Omental fat pad (tissue), 4 donors: ENCODE data around the gene ADRA2B. TPM values are rescaled to one million over a fixed set of nuclear protein-coding genes. Genes with fewer than 3 reads are reported as not detected.

Experiments used
- ATAC-seq: fragments of 150-250 bp; one replicate; pipeline ENCODE4 v1.9.1; 2016; ENCODE audit warnings: mild to moderate bottlenecking, moderate library complexity; ENCODE audit not compliant: low FRiP score
- DNase-seq: peaks from one replicate; pipeline ENCODE4 v3.0.0-alpha.2; 2019; ENCODE audit warnings: low spot score
- total RNA-seq, 4 donors: library from RNA; depleted of rRNA; stranded (reverse); fragments of >200 nt; gene quantifications; one replicate each; pipeline ENCODE4 v1.1.0, GENCODE V29; 2016
- TF ChIP-seq, protein P1 (sequence below), 3 donors: fragments of 450-650 bp; IDR thresholded peaks; one replicate each; pipeline ENCODE4 v1.5.1; 2016 to 2017; ENCODE audit warnings: antibody characterized with exemption in 3 of 3, mild to moderate bottlenecking in 3 of 3, moderate library complexity in 2 of 3

Gene ADRA2B
- total RNA-seq, 4 donors from 2014 or later, result 0.63 to 9.8 (median 2.6) TPM

DNA sequence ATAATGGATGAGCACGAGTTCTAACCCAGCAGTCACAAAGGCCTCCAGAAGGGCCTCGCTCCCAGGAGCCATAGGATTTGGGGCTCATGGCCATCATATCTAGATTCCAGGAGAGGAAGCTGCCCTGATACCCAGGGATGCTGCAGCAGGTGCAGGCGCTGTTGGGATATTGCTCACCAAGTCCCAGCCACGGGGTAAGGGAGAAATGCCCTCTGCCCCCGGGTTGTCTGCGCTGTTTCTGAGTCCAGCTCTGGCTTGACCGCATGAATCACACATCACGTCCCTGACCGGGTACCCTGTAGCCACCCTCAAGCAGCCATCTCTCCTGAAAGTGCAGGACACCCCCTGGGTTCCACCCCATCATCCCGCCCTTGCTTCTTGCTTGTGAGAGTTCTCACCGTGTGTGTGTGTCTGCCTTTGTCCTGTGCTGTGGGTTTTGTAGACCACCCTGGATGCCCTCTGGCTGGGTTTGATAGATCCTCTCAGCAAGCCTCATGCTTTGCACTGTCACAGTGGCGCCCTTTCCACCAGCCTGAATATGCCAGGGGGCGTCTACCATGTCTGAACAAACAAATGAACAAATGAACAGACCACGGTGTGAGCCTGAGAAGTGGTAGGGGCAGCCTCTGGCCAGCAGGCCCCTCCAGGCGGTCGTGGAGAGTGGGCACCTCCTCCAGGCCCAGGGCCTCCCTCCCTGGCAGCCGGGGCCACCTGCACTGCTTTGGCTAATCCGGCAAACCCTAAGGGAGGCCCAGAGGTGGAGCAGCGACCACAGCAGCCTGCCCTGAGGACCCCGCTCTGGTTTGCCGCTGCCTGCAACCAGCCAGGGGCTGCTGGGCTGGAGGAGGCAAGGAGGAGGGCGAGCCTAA is 32.1 kb downstream of the ADRA2B start:
- ATAC-seq, result no peak
- TF ChIP-seq, protein P1, sequence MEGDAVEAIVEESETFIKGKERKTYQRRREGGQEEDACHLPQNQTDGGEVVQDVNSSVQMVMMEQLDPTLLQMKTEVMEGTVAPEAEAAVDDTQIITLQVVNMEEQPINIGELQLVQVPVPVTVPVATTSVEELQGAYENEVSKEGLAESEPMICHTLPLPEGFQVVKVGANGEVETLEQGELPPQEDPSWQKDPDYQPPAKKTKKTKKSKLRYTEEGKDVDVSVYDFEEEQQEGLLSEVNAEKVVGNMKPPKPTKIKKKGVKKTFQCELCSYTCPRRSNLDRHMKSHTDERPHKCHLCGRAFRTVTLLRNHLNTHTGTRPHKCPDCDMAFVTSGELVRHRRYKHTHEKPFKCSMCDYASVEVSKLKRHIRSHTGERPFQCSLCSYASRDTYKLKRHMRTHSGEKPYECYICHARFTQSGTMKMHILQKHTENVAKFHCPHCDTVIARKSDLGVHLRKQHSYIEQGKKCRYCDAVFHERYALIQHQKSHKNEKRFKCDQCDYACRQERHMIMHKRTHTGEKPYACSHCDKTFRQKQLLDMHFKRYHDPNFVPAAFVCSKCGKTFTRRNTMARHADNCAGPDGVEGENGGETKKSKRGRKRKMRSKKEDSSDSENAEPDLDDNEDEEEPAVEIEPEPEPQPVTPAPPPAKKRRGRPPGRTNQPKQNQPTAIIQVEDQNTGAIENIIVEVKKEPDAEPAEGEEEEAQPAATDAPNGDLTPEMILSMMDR (IDR thresholded peaks at IDR 0.05), result no peak
- DNase-seq, result no peak

DNA sequence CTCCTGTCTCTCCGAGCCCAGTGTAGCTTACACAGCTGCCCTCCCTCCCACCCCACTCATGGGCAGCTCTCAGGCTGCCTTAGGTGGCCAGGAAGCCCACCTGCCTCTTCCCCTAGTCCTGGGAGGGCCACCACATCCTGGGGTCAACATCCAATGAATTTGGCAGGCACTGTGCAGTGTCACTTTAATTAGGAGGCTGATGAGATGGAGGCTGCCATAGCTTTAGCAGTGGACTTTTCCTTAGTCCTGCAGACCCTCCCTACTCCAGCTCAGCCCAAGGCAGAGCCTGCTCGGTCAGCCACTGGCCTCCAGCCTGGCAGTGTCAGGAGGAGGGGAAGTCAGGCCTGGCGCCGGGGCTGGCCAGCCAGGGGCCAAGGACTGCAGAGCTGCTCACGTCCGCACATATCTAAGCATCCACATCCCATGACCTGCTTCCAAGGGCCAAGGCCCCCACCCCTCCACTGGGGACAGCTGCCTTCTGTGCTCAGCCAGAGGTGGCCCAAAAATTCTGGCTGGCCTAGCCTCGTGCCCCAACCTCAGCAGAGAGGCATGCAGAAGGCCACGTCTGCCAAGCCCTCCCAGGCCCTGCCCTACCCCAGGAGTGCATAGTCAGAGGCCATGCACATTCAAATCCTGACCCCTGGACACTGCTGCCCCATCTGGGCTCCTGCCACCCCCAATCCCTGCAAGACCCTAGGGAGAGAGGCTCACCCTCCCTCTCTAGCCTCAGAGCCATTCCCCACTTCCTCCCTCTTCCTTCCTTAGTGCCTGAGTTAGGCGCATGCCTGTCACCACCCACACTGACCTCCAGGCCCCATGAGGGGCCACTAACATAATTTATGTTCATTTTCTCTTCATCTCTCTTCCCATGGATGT is 33.1 kb downstream of the ADRA2B start:
- TF ChIP-seq, protein P1 (IDR thresholded peaks at IDR 0.05), result no peak
- DNase-seq (no peak), ATAC-seq (no peak)

DNA sequence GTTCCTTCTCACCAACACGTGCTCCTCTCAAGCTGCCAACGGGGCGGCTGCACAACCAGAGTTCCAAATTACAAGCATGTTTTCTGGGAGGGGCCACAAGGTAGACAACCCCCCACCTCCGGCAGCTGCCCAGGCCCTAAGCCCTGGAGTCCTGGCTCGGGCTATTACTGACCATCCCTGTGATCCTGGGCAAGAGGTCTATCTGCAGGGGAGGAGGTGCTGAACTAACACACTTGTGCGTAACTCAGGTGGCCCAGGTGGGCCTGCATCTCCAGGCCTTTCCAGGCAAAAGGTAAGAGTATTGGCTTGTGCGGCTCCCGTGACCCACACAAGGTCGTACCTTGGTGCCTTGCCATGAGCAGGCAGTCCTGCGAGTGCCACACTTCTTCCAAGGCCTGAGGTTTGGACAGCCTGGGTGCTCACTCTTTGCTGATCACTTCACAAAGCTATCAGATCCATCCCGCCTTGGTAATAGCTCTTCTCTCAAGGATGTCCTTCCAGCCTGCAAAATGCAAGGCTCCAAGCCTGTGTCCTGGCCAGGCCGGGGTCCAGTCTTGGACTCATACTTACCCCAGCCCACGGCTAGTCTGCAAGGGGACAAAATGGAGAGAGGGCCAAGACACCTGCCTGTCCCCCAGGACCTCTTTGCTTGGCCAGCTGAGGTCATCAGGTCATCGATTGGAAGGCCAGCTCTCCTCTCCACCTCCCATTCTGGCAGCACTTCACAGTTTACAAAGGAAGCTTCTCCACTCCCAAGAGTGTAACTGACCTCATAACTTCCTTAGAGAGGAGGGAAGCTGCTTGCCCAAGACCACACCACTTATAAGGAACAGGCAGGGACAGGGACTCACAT is 33.9 kb downstream of the ADRA2B start:
- TF ChIP-seq, protein P1 (IDR thresholded peaks at IDR 0.05), result no peak
- DNase-seq (no peak), ATAC-seq (no peak)

DNA sequence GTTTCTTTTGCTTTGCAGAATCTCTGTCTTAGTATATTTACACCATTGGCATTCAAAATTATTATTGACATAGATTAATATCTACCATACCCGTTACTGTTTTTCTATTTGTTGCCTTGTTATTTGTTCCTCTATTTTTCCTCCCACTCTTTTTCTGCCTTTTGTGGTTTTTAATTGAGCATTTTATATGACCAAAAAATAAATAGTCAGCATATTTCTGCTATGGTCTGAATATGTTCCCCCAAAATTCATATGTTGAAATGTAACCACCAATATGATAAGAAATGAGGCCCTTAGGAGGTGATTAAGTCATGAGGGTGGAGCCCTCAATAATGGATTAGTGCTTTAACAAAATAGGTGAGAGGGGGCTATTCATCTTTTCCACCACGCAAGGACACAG is 35.3 kb downstream of the ADRA2B start:
- DNase-seq, result no peak
- no peak for ATAC-seq
- TF ChIP-seq, protein P1 (IDR thresholded peaks at IDR 0.05), result no peak

DNA sequence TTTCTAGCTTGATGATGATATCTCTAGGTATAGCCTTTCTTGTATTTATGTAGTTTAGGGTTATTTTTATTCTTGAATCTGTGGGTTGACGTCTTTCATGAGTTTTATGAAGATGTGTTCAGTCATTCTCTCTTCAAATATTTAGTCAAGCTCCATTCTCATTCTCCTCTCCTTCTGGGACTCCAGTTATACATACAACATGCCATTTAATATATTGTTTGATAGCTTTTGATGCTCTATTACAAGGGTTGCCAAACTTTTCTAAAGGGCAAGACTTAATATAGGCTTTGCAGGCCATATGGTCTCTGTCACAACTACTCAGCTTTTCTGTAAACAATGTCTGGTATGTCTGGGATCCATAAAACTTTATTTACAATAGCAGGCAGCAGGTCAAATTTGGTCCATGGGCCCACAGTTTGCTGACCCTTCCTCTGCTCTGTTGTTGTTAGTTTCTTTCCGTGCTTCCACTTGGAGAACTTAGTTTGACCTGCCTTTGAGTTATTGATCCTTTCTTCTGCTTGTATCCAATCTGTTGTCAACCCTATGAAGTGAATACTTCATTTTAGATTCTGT is 41.1 kb downstream of the ADRA2B start:
- ATAC-seq (no peak), DNase-seq (no peak)
- TF ChIP-seq, protein P1 (IDR thresholded peaks at IDR 0.05), result no peak

DNA sequence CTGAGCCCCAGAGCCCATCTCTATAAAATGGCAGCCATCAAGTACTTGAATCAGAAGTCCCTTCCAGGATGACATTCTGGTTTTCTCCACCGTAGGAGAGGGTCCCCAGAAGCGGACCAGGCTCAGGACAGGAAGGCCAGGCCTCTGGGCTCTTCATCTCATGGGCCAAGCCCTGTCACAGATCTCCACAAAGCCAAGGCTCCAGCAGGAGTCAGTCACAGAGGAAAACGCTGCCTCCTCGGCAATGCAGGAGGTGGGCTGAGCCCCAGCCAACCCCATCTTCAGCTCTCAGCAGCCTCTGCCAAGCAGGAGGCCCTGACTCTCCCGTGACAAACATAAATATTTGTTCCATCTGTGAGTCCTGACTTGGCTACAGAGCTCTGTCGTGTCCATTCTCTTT is 42.2 kb downstream of the ADRA2B start:
- ATAC-seq, result no peak
- TF ChIP-seq, protein P1 (IDR thresholded peaks at IDR 0.05), result no peak
- no peak for DNase-seq
